GM19193 (cell line): ENCODE results near the gene UNC45A.

Source experiments
- POLR2A ChIP-seq: IDR thresholded peaks from 4 replicates; pipeline ENCODE4 v1.6.1; 2011; ENCODE audit not compliant: insufficient read depth, insufficient read length; ENCODE audit errors: extremely low read depth

Gene UNC45A

GRCh38 chr15:90947577-90948357 is 12.7 kb downstream of the UNC45A start:
- TF ChIP-seq POLR2A, result no peak

GRCh38 chr15:90948506-90948905 is 13.4 kb downstream of the UNC45A start:
- TF ChIP-seq POLR2A, result no peak

GRCh38 chr15:90949979-90950675 is 15.0 kb downstream of the UNC45A start:
- TF ChIP-seq POLR2A, result no peak

- no peak for TF ChIP-seq POLR2A
These were observed 15.6 kb downstream of the UNC45A start for GRCh38 chr15:90950676-90951075.

- no peak for TF ChIP-seq POLR2A
These were observed 18.0 kb downstream of the UNC45A start for GRCh38 chr15:90952901-90953677.

- TF ChIP-seq POLR2A, result no peak
These were observed 19.0 kb downstream of the UNC45A start for GRCh38 chr15:90953947-90954711.

- peak; percentile 90 for TF ChIP-seq POLR2A
These were observed 19.9 kb downstream of the UNC45A start, which contains the start of gene RCCD1 for GRCh38 chr15:90954712-90955623. RCCD1 (plus strand) TSS chr15:90954884; CDS start chr15:90956735, 1,851 bp downstream.

- no peak for TF ChIP-seq POLR2A
These were observed 20.7 kb downstream of the UNC45A start for GRCh38 chr15:90955624-90956273.

- no peak for TF ChIP-seq POLR2A
These were observed 21.4 kb downstream of the UNC45A start for GRCh38 chr15:90956274-90957030.

- no peak for TF ChIP-seq POLR2A
These were observed 22.1 kb downstream of the UNC45A start for GRCh38 chr15:90957031-90957790.

GRCh38 chr15:90957791-90958190 is 22.7 kb downstream of the UNC45A start:
- TF ChIP-seq POLR2A, result no peak
